Measurements from ENCODE around the gene PPP1R13L.
"Not testable (repeated sequence)": the region's sequence is repeated elsewhere in the genome, so short reads cannot be mapped to it uniquely, and the experiment has no call there.

Gene PPP1R13L

GRCh38 chr19:45404557-45405434 lies at the start of gene PPP1R13L:
Gene PPP1R13L (minus strand): TSS chr19:45405069. CDS start chr19:45398318, 6,751 bp downstream.
- DNase-seq = peak; percentile 69 to 83 (median 80)

- no peak for DNase-seq
Observed at GRCh38 chr19:45451850-45452387, 47.0 kb upstream of the PPP1R13L start.

GRCh38 chr19:45451131-45451849 lies 46.4 kb upstream of the PPP1R13L start:
- DNase-seq = peak in 1 of 3 experiments; percentile 40

- DNase-seq = no peak
Observed at GRCh38 chr19:45450012-45450333, 45.1 kb upstream of the PPP1R13L start.

- DNase-seq = no peak
Observed at GRCh38 chr19:45448887-45449299, 44.0 kb upstream of the PPP1R13L start.

GRCh38 chr19:45448425-45448756 lies 43.5 kb upstream of the PPP1R13L start:
- no peak for DNase-seq

GRCh38 chr19:45446944-45447343 lies 42.1 kb upstream of the PPP1R13L start:
- DNase-seq = no peak

- DNase-seq = peak in 2 of 3 experiments; percentile 3 to 6
Observed at GRCh38 chr19:45446295-45446694, 41.4 kb upstream of the PPP1R13L start.

GRCh38 chr19:45445139-45445538 lies 40.3 kb upstream of the PPP1R13L start:
- no peak for DNase-seq

GRCh38 chr19:45444318-45445041 lies 39.6 kb upstream of the PPP1R13L start:
- DNase-seq = peak; percentile 40 to 67 (median 61)

- peak; percentile 42 to 68 (median 45) for DNase-seq
Observed at GRCh38 chr19:45443462-45444317, 38.8 kb upstream of the PPP1R13L start.

- DNase-seq = peak in 2 of 3 experiments; percentile 34 to 54
Observed at GRCh38 chr19:45442778-45443461, 38.1 kb upstream of the PPP1R13L start.

GRCh38 chr19:45442408-45442777 lies 37.5 kb upstream of the PPP1R13L start:
- DNase-seq = no peak

GRCh38 chr19:45440873-45441654 lies 36.2 kb upstream of the PPP1R13L start:
- no peak for DNase-seq

- DNase-seq = no peak
Observed at GRCh38 chr19:45440259-45440638, 35.4 kb upstream of the PPP1R13L start.

- DNase-seq = peak; percentile 84 to 87 (median 86)
Observed at GRCh38 chr19:45439569-45440258, 34.8 kb upstream of the PPP1R13L start.

GRCh38 chr19:45439190-45439568 lies 34.3 kb upstream of the PPP1R13L start:
- DNase-seq = no peak

- DNase-seq = no peak
Observed at GRCh38 chr19:45437328-45437727, 32.5 kb upstream of the PPP1R13L start.

GRCh38 chr19:45432543-45432942 lies 27.7 kb upstream of the PPP1R13L start:
- DNase-seq = not testable (repeated sequence)

- not testable (repeated sequence) for DNase-seq
Observed at GRCh38 chr19:45431008-45431407, 26.1 kb upstream of the PPP1R13L start.
